ENCODE measurements around the gene VAC14.
A peak's percentile ranks its signal among the peaks of the same experiment; 100 is the strongest.

Gene VAC14

GRCh38 chr16:70753694-70754325, 47.1 kb downstream of the VAC14 start:
- no peak for TF ChIP-seq CTCF (IDR thresholded peaks at IDR 0.05; ENCODE audit: low read length, missing control alignments)
- DNase-seq (ENCODE audit: low read depth) = no peak
- H3K4me3 ChIP-seq (replicated peaks; ENCODE audit: low read depth, low read length) = no peak overlapping the region

- DNase-seq (ENCODE audit: low read depth) = no peak
These were observed 47.7 kb downstream of the VAC14 start for GRCh38 chr16:70753228-70753627.

GRCh38 chr16:70752426-70752825, 48.5 kb downstream of the VAC14 start:
- H3K4me3 ChIP-seq (replicated peaks; ENCODE audit: low read depth, low read length) = no peak overlapping the region
- no peak for TF ChIP-seq CTCF (IDR thresholded peaks at IDR 0.05; ENCODE audit: low read length, missing control alignments)
- no peak for DNase-seq (ENCODE audit: low read depth)

More at GRCh38 chr16:70753228-70753627, 47.7 kb downstream of the VAC14 start:
- no peak for TF ChIP-seq CTCF (IDR thresholded peaks at IDR 0.05; ENCODE audit: low read length, missing control alignments)
- no peak overlapping the region for H3K4me3 ChIP-seq (replicated peaks; ENCODE audit: low read depth, low read length)

- TF ChIP-seq CTCF (IDR thresholded peaks at IDR 0.05; ENCODE audit: low read length, missing control alignments) = no peak
- no peak for DNase-seq (ENCODE audit: low read depth)
- H3K4me3 ChIP-seq (replicated peaks; ENCODE audit: low read depth, low read length) = no peak overlapping the region
These were observed 49.4 kb downstream of the VAC14 start for GRCh38 chr16:70751593-70751992.

- H3K4me3 ChIP-seq (replicated peaks; ENCODE audit: low read depth, low read length) = no peak overlapping the region
- DNase-seq (ENCODE audit: low read depth) = peak; percentile 96
These were observed 50.0 kb downstream of the VAC14 start for GRCh38 chr16:70750893-70751467.

GRCh38 chr16:70749681-70750601, 51.0 kb downstream of the VAC14 start:
- no peak for TF ChIP-seq CTCF (IDR thresholded peaks at IDR 0.05; ENCODE audit: low read length, missing control alignments)
- H3K4me3 ChIP-seq (replicated peaks; ENCODE audit: low read depth, low read length) = no peak overlapping the region
- DNase-seq (ENCODE audit: low read depth) = no peak

More at GRCh38 chr16:70750893-70751467, 50.0 kb downstream of the VAC14 start:
- TF ChIP-seq CTCF (IDR thresholded peaks at IDR 0.05; ENCODE audit: low read length, missing control alignments) = peak; percentile 4

Measured in fibroblast of pulmonary artery (primary cell).